ENCODE data around the gene JAKMIP2.
A peak's percentile ranks its signal among the peaks of the same experiment; 100 is the strongest.
"Not testable (repeated sequence)": the region's sequence is repeated elsewhere in the genome, so short reads cannot be mapped to it uniquely, and the experiment has no call there.

Gene JAKMIP2

DNA sequence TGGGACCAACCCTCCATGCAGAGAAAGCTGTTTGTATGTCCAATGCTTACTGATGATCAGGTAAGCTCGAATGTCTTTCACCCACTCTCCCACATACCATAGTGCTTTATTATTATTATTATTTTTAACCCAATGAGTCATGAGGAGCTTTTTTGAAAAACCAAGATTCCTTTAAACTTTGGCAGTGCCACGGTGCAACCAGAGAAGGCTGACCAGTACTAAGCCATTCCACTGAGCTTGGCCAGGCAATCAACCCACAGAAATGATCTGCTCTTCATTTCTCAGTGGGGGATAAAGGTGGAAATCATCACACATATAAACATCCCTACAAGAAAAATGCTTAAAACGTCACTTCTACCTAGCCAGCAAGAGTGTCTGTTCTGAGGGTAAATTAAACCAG lies 35.5 kb downstream of the JAKMIP2 start:
- peak; percentile 72 for DNase-seq (ENCODE audit: low read depth, low spot score)

- peak; percentile 67 for DNase-seq (ENCODE audit: low read depth, low spot score)
Measured at GRCh38 chr5:147743678-147744374, 38.7 kb downstream of the JAKMIP2 start.

DNA sequence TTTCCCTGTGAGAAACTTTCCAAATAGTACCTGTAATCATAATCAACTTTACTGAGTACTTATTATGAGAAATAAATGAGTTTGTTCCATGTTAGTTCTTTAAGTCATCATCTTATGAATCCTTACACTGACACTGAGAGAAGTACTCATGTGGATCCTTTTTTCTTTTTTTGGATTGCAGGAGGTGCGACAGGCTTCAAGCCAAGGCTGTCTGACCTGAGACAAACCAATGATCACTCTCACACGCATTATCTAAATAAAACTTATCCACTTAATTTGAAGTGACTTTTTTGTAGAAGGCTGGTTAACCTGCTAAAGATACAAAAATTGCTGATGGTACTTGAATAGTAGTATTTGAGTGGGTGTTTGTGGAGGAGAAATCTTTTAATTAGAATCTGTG lies 39.5 kb downstream of the JAKMIP2 start:
- no peak for DNase-seq (ENCODE audit: low read depth, low spot score)

- DNase-seq (ENCODE audit: low read depth, low spot score) = no peak
Measured at GRCh38 chr5:147742151-147742550, 40.4 kb downstream of the JAKMIP2 start.

DNA sequence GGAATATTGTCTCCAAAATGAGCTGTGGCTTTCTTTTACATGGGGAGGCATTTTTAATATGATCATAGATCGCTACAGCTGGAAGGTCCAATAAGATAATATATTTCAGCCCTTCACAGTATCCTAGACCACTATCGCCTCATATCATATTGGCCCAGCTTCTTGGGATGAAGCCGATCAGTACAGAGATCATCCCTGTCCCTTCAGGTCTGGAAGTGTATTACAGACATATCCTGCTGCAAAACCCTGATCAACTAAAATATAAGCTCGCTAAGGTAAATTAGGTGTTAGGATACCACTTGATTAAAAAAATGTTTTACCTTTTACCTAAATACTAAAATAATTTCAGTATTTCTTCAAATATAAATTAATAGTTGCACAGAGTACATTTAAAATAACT lies 41.7 kb downstream of the JAKMIP2 start:
- DNase-seq (ENCODE audit: low read depth, low spot score) = no peak

DNA sequence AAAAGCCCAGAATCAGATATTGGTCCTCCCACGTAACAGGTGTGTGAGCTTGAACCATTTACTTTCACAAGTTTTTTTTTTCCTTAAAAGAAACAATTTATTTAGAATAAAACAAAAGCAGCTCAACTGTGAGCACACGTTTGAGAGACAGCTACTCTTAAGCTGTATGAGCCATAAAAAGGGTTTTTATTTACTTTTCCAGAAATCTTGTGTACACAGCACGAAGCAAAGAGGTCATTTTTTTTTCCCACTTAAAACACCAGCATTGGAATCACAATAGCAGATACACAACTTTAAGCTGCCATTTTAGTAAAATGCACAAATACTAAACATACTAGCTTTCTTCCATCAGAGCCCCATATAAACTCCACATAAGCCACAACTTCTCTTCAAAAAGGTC lies 44.6 kb downstream of the JAKMIP2 start:
- no peak for DNase-seq (ENCODE audit: low read depth, low spot score)

GRCh38 chr5:147735621-147736125 lies 46.9 kb downstream of the JAKMIP2 start:
- DNase-seq (ENCODE audit: low read depth, low spot score) = no peak

DNA sequence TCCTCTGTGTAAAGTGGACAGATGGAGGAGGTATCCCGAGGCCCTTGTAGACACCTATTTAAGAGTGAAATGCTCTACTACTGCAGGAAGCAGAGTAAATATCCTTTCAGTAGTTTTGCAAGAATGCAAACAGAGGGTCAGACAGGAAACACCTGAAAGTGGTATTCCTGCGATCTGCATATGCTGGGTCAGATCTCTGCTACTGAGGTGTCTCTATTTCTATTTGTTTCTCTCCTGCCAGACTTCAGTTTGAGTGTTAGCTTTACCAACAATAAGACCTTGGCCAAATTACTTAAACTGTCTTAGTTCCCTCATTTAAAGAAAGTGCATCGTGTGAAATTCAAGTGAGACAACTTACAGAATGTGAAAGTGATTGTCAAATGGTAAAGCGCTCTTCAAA lies 47.6 kb downstream of the JAKMIP2 start:
- DNase-seq (ENCODE audit: low read depth, low spot score) = no peak

- no peak for DNase-seq (ENCODE audit: low read depth, low spot score)
Measured at GRCh38 chr5:147733075-147733474, 49.5 kb downstream of the JAKMIP2 start.

- DNase-seq (ENCODE audit: low read depth, low spot score) = no peak
Measured at GRCh38 chr5:147732291-147732883, 50.1 kb downstream of the JAKMIP2 start.

GRCh38 chr5:147731431-147732290 lies 50.9 kb downstream of the JAKMIP2 start:
- DNase-seq (ENCODE audit: low read depth, low spot score) = no peak

DNA sequence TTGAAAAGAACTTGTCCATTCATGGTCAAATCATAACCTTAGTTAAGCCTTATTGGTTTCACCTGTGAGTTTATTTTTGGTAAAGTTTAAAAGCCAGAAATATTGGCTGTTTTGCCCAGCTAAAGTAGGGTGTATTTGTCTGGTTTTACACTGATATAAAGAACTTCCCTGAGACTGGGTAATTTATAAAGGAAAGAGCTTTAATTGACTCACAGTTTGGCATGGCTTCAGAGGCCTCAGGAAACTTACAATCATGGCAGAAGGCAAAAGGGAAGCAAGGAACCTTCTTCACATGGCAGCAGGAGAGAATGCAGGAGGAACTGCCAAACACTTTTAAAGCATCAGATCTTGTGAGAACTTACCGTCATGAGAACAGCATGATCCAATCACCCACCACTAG lies 55.3 kb downstream of the JAKMIP2 start:
- DNase-seq (ENCODE audit: low read depth, low spot score) = peak; percentile 47

DNA sequence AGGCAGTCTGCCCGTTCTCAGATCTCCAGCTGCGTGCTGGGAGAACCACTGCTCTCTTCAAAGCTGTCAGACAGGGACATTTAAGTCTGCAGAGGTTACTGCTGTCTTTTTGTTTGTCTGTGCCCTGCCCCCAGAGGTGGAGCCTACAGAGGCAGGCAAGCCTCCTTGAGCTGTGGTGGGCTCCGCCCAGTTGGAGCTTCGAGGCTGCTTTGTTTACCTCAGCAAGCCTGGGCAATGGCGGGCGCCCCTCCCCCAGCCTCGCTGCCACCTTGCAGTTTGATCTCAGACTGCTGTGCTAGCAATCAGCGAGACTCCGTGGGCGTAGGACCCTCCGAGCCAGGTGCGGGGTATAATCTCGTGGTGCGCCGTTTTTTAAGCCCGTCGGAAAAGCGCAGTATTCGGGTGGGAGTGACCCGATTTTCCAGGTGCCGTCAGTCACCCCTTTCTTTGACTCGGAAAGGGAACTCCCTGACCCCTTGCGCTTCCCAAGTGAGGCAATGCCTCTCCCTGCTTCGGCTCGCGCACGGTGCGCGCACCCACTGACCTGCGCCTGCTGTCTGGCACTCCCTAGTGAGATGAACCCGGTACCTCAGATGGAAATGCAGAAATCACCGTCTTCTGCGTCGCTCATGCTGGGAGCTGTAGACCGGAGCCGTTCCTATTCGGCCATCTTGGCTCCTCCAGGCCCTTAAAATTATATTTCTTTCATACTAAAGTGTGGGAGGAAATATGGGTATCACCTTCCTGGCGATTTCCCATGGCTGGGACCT lies 61.2 kb downstream of the JAKMIP2 start:
- not testable (repeated sequence) for DNase-seq (ENCODE audit: low read depth, low spot score)

DNA sequence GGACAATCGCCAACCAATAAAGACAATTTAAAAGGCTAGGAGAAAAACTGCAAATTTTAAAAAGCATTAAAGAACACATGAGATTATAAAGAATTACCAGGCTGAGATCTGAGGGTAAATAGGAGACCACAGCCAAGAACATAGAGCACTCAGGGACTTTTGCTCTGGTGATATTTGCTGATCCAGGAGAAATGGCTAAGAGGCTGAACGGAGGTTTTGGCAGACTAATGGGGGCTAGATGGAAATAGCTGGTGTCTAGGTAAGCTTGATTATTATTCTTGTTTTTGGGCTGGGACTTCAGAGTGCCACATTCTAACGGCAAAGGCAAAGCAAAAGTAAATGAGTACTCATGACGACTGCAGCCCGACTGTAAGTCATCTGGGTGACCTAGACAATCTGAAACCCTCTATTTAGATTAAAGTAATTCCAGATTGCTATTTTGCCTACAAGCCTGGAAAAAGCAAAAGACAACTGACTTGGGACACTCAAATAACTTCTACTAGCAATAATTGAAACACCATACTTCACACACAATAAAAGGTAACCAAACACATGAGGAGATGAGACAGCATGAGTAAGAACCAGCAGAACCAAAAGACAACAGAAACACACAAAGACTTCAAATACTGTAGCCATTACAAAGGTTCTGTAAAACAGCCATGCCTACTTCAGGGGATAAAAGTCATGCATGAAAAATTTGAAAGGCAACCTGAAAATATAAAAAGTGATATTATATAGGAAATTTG lies 68.8 kb downstream of the JAKMIP2 start:
- DNase-seq (ENCODE audit: low read depth, low spot score) = no peak

DNA sequence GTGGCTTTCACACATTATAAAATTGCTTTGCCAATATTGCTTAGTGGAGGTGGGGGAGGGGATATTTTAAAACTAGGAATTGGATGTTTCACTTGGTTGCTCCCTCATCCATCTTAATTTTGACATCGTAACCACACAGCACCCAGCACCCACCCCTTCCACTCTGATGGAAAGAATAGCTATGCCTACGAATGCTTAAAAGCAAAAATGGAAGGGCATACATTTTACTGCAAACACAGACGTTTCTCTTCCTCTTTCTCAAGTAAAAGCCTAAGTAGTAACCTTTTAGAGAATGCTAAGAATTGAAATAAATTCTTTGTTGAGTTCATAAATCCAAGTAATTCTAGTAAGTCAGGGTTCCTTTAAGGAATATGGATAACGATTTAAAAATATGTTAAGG lies 69.9 kb downstream of the JAKMIP2 start:
- DNase-seq (ENCODE audit: low read depth, low spot score) = no peak

- DNase-seq (ENCODE audit: low read depth, low spot score) = no peak
Measured at GRCh38 chr5:147712019-147712418, 70.5 kb downstream of the JAKMIP2 start.

- no peak for DNase-seq (ENCODE audit: low read depth, low spot score)
Measured at GRCh38 chr5:147711019-147711418, 71.5 kb downstream of the JAKMIP2 start.

GRCh38 chr5:147708708-147709107 lies 73.8 kb downstream of the JAKMIP2 start:
- no peak for DNase-seq (ENCODE audit: low read depth, low spot score)

DNA sequence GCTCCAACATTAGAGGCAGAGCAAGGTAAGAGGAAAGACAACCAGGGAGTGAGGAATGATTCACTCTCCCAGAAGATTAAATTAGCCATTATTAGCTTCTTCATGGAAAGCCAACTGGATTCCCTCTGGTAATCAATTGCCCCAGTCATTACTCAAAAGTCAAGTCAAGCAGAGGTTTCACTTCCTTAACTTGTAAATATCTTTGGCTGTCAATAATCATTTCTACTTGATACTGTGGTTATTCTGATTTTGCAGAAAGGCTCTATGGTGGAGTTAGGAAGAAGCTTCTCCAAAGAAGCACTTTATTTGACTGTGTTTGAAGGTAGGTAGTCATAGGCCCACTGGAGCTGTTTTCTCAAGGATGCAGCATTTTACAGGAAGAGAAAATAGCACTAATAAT lies 78.0 kb downstream of the JAKMIP2 start:
- no peak for DNase-seq (ENCODE audit: low read depth, low spot score)

- no peak for DNase-seq (ENCODE audit: low read depth, low spot score)
Measured at GRCh38 chr5:147701468-147701867, 81.1 kb downstream of the JAKMIP2 start.

GRCh38 chr5:147699496-147700088 lies 82.9 kb downstream of the JAKMIP2 start:
- no peak for DNase-seq (ENCODE audit: low read depth, low spot score)

All from astrocyte of the hippocampus (primary cell).